HG03103 (cell line): ENCODE data around the gene FITM2.
"Not testable (repeated sequence)": the region's sequence is repeated elsewhere in the genome, so short reads cannot be mapped to it uniquely, and the experiment has no call there.

Experiments used
- ATAC-seq: cut with Tn5 transposase; IDR thresholded peaks from one replicate; pipeline ENCODE4 v1.9.1; 2021; ENCODE audit warnings: low read depth; ENCODE audit not compliant: unreplicated experiment

The FITM2 gene

DNA sequence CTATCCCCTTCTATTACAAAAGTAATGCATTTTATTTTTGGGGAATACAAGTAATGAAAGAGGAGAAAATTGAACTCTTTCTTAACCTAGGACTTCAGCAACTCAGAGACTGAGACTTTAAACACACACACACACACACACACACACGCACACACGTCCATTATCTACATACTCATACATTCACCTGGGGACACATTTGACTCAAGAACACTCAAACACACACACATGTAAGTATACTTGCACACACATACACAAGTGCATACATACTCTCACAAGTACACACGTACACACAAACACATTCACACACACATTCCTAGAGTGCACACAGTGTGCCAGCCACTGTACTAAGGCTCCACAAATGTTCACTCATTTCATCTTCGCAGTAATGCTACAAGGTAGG is 23.7 kb upstream of the FITM2 start:
- no peak for ATAC-seq

DNA sequence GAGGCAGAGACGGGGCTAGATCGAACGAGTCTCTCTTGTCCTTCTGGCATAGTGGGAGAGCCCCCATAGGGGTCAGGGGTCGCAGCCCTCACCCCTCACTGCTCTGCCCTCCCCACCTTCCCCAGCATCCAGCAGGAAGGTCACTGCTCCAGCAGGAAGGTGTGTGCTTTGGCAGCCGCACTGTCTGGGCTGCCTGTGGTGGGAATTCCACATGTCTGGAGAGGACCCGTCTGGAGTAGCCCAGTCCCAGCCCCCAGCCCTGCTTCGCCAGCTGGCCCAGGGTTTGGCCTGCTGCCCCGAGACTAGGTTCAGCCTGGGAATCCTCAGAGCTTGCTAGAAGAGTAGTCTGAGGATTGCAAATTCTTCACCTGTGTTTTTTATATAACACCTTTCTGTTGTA is 23.3 kb upstream of the FITM2 start:
- ATAC-seq, result no peak

DNA sequence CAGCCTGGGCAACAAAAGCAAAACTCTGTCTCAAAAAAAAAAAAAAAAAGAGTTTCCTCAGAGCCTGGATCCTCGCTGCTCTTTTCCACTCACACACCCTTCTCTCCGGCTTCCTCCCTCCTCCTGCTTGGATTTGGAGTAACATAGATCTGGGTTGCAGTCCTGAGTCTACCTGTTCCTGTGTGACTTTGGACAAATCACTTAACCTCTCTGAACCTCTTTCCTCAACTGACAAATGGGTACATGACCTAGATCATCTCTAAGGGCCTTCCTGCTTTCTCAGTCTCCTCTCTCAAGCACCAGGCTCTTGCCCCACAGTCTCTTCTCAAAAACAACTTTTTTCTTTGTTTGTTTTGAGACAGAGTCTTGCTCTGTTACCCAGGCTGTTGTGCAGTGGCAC is 20.2 kb upstream of the FITM2 start:
- no peak for ATAC-seq

DNA sequence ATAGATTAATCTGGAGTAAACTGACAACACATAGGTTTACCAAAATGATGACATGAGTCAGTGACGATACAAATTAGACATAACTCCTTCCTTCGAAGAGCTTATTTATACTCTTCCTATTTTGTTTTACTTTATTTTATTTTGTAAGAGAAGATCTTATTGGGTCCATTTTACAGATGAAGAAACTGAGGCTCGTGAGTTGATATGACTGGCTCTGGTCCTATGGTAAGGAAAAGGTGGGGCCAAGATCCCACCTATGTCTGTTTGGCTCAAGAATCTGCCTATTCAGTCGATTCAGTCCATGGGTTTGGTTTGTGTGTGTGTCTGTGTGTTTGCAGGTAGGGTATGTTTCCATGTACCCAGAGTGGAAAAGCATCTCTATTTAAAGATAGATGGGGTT is 17.4 kb upstream of the FITM2 start:
- ATAC-seq, result no peak

DNA sequence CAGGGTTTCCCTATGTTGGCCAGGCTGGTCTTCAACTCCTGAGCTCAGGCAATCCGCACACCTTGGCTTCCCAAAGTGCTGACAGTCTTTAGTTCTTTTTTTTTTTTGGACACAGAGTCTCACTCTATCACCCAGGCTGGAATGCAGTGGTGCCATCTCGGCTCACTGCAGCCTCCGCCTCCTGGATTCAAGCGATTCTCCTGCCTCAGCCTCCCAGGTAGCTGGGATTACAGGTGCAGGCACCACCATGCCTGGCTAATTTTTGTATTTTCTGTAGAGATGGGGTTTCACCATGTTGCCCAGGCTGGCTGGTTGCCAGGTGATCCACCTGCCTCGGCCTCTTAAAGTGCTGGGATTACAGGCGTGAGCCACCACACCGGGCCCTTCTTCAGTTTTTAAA is 16.7 kb upstream of the FITM2 start:
- not testable (repeated sequence) for ATAC-seq

DNA sequence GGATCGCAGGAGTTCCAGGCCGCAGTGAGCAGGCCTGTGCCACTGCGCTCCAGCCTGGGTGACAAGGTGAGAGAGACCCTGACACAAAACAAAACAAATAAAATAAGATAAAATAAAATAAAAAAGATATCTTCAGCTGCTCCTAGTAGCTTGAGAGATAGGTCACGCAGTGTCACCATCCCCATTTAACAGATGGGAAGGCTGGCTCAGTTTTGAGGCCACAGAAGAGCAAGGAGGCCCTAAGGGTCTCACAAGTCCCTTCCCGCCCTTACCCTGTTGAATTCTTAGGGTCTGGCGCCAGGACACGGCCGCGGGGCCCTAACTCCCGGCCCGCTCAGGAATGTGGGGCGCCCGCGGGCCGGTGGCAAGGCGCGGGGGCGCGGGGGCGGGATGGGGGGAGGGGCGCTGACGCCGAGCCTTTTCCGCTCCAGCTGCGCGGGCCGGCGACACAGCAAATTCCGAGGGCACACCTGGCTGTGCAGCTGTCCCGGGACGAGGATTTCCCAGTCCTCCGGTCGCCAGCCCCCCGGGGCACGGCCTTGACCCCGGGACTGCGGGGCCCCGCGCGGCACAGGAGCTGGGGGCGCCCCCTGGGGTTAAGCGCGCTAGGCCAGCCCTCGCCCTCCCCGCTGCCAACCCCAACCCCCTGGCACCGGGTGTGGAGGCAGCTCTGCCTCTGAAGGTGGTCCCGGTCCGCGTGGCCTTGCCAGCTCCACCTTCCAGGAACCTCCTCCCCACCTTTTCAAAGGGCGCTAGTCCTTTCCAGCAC is 15.6 kb upstream of the FITM2 start:
- no peak for ATAC-seq

DNA sequence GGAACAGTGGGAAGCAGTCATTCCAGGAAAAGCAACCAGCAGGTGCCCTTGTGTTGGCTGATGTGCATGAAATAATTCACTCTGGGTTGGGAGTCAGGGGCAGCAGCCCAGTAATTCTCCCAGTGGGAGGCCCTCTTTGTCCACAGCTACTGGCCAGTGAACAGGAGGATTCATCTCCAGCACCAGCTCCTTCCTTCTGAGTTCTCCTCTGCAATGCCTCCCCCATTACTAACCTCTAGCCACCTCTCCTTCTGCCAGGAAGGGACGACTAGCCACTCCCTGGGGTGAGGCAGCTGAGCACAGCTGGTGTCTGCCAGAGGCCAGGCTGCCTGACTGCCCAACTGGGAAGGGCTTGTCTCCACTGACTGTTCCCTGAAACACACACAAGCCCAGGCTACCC is 13.3 kb upstream of the FITM2 start:
- ATAC-seq, result no peak

DNA sequence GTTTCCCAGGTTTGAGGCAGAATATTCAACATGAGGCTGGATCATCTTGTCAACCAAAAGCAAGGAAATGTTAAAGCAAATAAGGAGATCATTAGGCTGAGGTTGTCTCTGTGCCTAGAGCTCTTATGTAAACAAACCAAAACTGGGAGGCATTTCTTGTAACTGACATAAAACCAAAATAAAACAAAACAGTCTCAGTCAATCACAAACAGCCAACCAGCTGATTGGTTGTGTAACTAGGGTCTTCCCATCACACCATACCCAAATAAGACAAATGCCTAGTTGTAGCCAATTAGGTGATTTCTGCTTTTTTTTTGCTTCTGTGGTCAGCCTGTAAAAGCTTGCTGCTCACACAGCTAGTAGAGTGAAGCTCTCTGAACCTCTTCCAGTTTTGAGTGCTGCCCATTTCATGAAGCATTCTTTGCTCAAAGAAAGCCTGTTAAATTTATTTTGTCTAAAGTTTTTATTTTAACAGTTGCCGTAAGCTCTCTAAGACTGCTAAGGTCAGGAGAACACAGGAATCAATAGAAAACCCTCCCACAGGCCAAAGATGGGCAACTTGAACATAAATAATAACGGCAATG is 8.9 kb upstream of the FITM2 start:
- no peak for ATAC-seq

DNA sequence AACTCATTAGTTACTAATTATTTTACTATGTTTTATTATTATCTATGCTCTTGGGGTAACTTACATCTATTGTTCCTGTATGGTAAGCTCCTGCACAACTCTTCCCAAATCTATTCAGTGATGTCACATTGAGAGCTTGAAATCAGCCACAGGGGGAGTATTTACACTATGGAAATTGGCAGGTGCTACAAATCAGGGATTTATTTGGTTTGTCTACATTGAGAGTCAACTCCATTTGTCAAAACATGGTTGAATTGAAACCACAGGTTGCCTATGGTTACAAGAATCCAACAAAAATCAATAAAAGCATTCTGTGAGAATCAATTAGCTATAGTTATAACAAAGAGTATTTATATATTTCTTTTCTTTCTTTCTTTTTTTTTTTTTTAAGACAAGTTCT is 3.9 kb upstream of the FITM2 start:
- ATAC-seq, result no peak

DNA sequence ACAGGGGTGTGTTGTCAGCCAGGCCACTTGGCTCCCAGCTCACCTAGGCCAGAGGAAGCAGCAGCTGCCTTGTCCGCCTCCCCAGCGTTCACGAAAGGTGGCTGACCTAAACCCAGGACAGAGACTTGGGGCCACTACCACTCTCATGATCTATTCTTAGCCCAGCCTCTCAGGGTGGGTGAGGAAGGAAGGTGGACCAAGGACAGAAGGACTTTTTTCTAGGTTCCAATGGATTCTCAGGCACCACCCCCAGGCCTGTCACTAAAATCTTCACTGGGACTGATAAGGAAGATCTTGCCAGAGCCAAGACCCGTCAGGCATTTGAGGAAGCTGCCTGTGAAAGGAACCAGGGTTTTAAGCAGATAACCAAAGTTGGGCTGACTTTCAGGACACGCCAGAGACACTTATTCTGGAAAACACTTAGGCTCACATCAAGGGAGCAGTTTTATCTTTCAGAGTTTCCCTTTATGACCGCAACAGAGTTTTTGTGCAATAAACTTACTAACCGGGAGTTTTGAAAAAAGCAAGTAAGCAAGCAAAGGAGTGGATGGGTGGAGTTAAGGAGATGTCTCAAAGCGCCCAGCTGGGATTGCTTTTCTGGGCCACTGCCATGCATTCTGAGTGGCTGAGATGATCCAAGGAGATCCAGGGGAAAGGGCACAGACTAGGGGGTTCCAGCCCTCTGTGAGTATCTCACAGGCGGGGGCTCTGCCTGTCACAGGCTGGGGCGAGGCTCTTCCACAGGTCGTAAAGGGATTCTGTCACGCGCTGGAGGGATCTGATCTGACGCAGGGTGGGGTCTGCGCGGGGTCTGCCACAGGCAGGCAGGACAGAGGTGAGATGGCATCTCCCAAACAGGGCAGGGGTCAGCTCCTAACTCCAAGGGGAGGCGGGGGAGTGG is 989 bp downstream of the FITM2 start:
- no peak for ATAC-seq

DNA sequence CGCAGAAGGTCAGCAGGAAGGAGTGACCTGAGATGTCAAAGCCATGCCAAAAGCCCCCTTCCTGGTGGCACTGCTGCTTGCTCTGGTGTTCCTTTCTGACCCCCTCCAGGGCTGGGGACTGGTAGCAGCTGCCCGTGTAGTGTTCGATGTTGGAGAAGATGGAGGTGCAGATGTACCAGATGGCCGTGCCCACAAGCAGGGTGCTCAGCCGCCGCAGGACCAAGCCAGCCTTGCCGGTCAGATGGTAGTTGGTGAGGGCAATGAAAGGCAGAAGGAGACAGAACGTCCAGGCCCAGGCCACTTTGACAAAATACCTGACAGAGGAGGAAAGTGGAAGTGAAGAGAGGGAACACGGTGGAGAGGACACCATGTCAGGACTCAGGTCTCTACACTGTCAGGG is 4.1 kb downstream of the FITM2 start:
- no peak for ATAC-seq

DNA sequence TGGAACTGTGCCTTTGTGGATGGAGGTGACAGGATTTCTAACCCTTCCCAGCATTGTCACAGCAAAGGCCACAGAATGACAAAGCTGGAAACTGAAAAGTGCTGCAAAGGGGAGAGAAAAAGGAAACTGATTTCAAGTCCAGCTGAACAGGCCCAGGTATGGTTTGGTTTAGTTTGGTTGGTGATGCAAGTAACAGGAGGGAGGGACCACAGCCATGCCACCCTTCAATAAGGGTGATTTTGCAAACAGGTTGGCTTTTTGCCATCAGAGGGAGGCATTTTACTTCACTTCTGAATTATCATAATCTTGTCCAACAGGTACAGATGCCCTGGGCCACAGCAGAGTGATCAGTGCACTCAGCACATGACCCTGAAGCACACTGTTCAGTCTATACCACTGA is 6.6 kb downstream of the FITM2 start:
- ATAC-seq, result no peak

DNA sequence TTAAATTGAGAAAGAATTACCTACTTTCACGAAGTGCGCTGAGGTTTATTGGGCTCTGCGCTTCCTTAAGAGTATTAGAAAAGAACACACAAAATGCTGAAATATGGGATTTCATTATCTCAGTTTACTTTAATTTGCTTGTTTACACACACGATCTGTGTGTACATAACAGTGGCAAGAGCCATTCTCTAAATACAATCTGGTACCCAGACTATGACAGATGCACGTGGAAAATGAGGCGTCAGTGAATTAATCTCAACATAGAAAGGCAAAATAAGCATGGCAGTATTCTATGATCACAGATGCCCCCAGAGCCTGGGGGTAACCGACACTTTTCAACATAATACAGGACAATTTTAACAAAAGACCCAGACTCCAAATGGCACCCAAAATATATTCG is 8.3 kb downstream of the FITM2 start:
- ATAC-seq, result no peak

DNA sequence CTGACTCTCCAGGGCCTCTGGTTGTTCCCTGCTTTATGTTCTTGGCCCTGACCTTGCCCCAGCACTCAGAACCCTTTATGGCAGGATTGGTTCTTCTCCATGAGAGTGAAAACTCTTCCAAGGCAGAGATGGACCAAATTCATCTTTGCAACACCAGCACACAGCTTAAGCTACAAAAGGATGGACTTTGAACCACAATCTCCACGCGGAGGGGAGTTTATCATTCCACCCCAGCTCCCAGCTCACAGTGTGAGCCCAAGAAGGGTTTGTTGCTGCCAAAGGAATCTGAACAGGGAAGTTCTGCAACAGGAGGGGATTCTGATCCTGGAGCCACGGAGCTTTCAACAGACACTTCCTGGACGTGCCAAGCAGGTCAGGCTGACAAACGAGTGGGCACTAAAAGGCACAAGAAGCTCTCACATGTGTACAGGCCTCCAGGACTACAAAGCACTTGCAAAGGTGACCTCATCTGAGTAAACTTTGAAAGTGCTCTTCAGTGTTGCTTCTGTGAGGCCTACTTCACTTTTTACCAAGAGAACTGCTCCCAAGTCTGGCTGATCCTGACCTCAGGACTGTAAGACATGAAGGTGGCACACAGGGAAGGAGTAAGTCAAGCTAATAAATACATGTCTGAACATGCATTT is 8.9 kb downstream of the FITM2 start:
- ATAC-seq, result no peak

DNA sequence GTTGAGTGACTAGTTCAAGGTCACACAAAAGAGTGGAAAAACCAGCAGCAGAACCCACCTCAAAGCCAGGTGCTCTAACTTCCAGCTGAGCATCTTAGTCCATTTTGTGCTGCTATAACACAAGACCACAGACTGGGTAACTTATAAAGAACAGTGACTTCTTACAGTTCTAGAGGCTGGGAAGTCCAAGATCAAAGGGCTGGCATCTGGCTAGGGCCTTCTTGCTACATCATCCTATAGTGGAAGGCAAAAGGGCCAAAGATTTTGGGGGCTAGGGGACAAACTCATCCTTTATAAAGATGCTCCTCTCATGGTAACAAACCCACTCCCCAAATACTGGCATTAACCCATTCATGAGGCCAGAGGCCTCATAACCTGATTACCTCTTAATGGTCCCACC is 9.7 kb downstream of the FITM2 start:
- no peak for ATAC-seq

DNA sequence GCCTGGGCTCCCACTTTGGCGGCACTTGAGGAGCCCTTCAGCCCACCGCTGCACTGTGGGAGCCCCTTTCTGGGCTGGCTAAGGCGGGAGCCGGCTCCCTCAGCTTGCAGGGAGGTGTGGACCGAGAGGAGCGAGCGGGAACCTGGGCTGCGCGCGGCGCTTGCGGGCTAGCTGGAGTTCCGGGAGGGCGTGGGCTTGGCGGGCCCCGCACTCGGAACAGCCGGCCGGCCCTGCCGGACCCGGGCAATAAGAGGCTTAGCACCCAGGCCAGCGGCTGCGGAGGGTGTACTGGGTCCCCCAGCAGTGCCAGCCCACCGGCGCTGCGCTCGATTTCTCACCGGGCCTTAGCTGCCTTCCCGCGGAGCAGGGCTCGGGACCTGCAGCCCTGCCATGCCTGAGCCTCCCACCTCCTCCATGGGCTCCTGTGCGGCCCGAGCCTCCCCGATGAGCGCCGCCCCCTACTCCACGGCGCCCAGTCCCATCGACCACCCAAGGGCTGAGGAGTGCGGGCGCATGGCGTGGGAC is 11.9 kb downstream of the FITM2 start:
- not testable (repeated sequence) for ATAC-seq

DNA sequence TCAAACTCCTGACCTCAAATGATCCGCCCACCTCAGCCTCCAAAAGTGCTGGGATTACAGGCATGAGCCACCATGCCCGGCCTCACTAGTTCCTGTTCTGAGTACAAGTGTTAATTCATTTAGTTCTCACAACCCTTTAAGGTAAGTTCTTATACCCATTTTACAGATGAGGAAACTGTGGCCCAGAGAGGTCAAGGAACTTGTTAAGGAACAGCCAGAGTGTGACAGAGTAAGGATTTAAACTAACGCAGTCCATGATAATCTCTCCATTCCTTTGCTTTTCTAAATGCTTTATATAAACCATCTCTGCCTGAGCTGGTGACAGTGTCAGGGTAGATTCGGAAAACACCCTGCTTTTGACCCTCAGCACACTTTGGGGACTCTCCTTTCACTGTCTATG is 13.3 kb downstream of the FITM2 start:
- ATAC-seq, result no peak

DNA sequence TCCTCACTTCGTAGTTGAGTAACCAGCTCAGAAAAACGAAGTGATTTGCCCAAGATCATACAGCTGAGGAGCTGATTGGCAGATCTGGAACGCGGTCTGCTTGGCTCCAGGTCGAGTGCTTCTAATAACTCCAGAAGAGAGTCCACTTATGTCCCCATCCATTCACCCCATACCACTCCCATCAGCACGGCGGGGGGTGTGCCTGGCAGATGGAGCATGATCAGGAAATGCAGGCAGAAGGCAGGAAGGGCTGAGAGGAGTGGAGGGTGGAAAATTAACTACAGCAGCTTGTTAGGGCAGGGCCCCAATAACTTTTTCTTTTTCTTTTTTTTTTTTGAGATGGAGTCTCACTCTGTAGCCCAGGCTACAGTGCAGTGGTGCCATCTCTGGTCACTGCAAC is 15.0 kb downstream of the FITM2 start:
- no peak for ATAC-seq

DNA sequence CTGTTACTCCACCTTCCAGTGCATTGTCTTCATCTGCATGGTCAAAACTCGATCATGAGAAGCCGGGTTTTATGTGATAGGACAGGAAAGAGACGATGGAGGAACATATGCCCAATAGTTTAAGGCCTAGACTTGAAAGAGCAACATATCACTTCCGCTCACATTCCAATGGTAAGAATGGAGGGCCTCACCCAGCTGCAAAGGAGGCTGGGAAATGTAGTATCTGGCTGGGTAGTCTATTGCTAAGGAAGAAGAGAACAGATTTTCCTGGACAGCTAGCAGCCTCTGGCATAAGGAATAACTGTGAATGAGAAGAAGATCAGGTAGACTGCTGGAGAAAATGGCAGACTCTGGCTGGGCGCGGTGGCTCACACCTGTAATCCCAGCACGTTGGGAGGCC is 19.2 kb downstream of the FITM2 start:
- ATAC-seq, result no peak

DNA sequence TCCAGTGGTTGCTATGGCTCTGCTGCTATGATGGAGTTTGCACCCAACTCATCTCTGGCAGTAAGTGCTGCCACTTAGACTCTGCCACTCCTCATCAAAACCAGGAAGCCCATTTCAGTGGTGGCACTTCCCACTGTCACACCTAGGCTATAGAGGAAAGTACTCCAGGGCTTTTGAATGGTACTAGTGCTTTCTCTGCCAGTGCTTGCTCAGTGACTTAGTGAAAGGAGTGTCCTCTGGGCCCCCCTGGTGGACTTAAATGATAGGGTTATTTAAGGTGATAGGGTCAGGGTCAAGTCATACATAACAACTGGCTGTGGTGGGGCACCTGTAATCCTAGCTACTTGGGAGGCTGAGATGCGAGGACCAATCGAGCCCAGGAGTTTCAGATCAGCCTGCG is 22.8 kb downstream of the FITM2 start:
- ATAC-seq, result no peak
